ENCODE data around the gene SLC27A5. TPM values are rescaled to one million over a fixed set of nuclear protein-coding genes. Genes with fewer than 3 reads are reported as not detected.
A peak's percentile ranks its signal among the peaks of the same experiment; 100 is the strongest.

The SLC27A5 gene
- total and polyA plus RNA-seq, 2 of the 13 experiments (the other 11 are each of a cell fraction or from before 2014, with no cell fraction given): 30.3 to 40.2 TPM

DNA sequence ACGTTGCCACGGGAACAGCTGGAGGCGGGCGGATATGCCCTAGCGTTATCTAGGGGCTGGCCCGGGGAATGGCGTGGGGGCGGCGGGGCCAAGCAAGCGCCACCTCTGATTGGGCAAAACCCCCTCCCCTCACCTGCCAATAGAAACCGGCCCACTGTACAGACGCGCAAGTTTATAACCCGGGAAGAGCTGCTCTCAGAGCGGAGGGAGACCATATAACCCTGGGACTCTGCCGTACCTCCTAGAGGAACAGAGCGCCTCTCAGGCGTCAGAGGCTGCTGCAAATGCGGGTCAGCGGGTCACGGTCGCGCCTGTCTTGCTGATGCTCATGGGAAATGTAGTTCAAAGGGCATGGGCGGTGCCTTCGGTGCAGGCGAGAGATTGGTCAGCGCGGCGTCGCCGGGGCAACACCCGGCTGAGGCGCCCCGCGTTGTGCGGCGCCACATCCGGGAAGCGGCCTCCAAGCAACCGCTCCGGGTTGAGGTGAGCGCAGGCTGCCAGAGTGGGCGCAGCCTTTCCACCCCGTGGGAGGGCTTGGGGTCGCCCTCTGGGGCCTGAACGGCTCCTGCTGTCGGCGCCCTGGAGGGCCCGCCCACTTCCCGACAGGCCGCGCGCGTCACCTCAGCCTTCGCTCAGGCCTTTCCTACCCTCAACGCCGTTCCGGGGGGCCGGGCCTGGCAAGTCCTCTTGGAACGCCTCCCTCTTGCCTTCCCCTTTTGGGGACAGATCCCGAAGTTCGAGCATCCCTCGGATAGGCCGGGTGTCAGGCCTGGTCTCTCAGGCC, 35.9 kb downstream of the SLC27A5 start, which contains the start of gene ZNF446 (continued):
- TF ChIP-seq ZNF891 (CRISPR knock-in tag; IDR thresholded peaks at IDR 0.05) (0 out of 2 replicates have a peak, but pooled peaks have one; percentile 65), YEATS4 (CRISPR knock-in tag; IDR thresholded peaks at IDR 0.05; ENCODE audit: borderline replicate concordance) (peak; percentile 71), MTA1 (CRISPR knock-in tag; IDR thresholded peaks at IDR 0.05; ENCODE audit: borderline replicate concordance) (peak; percentile 34; the same call in 1 of the 2 replicates), HMGA1 (CRISPR knock-in tag; conservative IDR thresholded peaks at IDR 0.05) (no peak), IRF2 (CRISPR knock-in tag; IDR thresholded peaks at IDR 0.05) (peak; percentile 66; the same call in 1 of the 2 replicates), U2AF1 (optimal IDR thresholded peaks at IDR 0.05; ENCODE audit: low read depth, low read length) (peak; percentile 58), ZNF790 (CRISPR knock-in tag; IDR thresholded peaks at IDR 0.05; ENCODE audit: borderline replicate concordance) (no peak), ZNF207 (IDR thresholded peaks at IDR 0.05; ENCODE audit: borderline replicate concordance) (no peak), ZNF569 (CRISPR knock-in tag; IDR thresholded peaks at IDR 0.05; ENCODE audit: borderline replicate concordance) (no peak), MXD4 (CRISPR knock-in tag; IDR thresholded peaks at IDR 0.05) (peak; percentile 87; the same call in 1 of the 2 replicates), BORCS8-MEF2B (CRISPR knock-in tag; IDR thresholded peaks at IDR 0.05) (no peak), ZNF782 (CRISPR knock-in tag; IDR thresholded peaks at IDR 0.05; ENCODE audit: borderline replicate concordance) (peak; percentile 73; the same call in 1 of the 2 replicates), PCBP1 (IDR thresholded peaks at IDR 0.05; ENCODE audit: borderline replicate concordance, low read depth, low read length) (0 out of 2 replicates have a peak, but pooled peaks have one; percentile 36), ZNF776 (CRISPR knock-in tag; IDR thresholded peaks at IDR 0.05) (no peak)
- TF ChIP-seq, protein P1, sequence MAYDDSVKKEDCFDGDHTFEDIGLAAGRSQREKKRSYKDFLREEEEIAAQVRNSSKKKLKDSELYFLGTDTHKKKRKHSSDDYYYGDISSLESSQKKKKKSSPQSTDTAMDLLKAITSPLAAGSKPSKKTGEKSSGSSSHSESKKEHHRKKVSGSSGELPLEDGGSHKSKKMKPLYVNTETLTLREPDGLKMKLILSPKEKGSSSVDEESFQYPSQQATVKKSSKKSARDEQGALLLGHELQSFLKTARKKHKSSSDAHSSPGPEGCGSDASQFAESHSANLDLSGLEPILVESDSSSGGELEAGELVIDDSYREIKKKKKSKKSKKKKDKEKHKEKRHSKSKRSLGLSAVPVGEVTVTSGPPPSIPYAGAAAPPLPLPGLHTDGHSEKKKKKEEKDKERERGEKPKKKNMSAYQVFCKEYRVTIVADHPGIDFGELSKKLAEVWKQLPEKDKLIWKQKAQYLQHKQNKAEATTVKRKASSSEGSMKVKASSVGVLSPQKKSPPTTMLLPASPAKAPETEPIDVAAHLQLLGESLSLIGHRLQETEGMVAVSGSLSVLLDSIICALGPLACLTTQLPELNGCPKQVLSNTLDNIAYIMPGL (CRISPR knock-in tag; IDR thresholded peaks at IDR 0.05; ENCODE audit: borderline replicate concordance in 1 of 2, low read depth in 1 of 2): peak; percentile 35 to 58; a peak in 2 of 4 replicates
- TF ChIP-seq, protein P2, sequence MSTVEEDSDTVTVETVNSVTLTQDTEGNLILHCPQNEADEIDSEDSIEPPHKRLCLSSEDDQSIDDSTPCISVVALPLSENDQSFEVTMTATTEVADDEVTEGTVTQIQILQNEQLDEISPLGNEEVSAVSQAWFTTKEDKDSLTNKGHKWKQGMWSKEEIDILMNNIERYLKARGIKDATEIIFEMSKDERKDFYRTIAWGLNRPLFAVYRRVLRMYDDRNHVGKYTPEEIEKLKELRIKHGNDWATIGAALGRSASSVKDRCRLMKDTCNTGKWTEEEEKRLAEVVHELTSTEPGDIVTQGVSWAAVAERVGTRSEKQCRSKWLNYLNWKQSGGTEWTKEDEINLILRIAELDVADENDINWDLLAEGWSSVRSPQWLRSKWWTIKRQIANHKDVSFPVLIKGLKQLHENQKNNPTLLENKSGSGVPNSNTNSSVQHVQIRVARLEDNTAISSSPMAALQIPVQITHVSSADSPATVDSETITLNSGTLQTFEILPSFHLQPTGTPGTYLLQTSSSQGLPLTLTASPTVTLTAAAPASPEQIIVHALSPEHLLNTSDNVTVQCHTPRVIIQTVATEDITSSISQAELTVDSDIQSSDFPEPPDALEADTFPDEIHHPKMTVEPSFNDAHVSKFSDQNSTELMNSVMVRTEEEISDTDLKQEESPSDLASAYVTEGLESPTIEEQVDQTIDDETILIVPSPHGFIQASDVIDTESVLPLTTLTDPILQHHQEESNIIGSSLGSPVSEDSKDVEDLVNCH (CRISPR knock-in tag; IDR thresholded peaks at IDR 0.05): no peak
- TF ChIP-seq, protein P3, sequence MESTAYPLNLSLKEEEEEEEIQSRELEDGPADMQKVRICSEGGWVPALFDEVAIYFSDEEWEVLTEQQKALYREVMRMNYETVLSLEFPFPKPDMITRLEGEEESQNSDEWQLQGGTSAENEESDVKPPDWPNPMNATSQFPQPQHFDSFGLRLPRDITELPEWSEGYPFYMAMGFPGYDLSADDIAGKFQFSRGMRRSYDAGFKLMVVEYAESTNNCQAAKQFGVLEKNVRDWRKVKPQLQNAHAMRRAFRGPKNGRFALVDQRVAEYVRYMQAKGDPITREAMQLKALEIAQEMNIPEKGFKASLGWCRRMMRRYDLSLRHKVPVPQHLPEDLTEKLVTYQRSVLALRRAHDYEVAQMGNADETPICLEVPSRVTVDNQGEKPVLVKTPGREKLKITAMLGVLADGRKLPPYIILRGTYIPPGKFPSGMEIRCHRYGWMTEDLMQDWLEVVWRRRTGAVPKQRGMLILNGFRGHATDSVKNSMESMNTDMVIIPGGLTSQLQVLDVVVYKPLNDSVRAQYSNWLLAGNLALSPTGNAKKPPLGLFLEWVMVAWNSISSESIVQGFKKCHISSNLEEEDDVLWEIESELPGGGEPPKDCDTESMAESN (CRISPR knock-in tag; conservative IDR thresholded peaks at IDR 0.05): peak; percentile 61; the same call in 1 of the 2 replicates
- TF ChIP-seq, protein P4, sequence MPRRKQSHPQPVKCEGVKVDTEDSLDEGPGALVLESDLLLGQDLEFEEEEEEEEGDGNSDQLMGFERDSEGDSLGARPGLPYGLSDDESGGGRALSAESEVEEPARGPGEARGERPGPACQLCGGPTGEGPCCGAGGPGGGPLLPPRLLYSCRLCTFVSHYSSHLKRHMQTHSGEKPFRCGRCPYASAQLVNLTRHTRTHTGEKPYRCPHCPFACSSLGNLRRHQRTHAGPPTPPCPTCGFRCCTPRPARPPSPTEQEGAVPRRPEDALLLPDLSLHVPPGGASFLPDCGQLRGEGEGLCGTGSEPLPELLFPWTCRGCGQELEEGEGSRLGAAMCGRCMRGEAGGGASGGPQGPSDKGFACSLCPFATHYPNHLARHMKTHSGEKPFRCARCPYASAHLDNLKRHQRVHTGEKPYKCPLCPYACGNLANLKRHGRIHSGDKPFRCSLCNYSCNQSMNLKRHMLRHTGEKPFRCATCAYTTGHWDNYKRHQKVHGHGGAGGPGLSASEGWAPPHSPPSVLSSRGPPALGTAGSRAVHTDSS (CRISPR knock-in tag; conservative IDR thresholded peaks at IDR 0.05): no peak; the same call in 1 of the 2 replicates

All from HepG2 (cell line).